Measurements from ENCODE around the gene TBC1D16.

- no peak for TF ChIP-seq CTCF (IDR thresholded peaks at IDR 0.05)
- no peak for TF ChIP-seq POLR2A (IDR thresholded peaks at IDR 0.05)
Measured at GRCh38 chr17:79902146-79902791, 133.4 kb downstream of the TBC1D16 start.

All from Peyer's patch (tissue), 4 donors.